ENCODE data around the gene DACT1. TPM values are rescaled to one million over a fixed set of nuclear protein-coding genes. Genes with fewer than 3 reads are reported as not detected.

The DACT1 gene
- total and polyA plus RNA-seq, 10 of the 15 experiments (the other 5 are each of a cell fraction or from before 2014, with no cell fraction given): 0.13 to 2.9 (median 0.91) TPM

DNA sequence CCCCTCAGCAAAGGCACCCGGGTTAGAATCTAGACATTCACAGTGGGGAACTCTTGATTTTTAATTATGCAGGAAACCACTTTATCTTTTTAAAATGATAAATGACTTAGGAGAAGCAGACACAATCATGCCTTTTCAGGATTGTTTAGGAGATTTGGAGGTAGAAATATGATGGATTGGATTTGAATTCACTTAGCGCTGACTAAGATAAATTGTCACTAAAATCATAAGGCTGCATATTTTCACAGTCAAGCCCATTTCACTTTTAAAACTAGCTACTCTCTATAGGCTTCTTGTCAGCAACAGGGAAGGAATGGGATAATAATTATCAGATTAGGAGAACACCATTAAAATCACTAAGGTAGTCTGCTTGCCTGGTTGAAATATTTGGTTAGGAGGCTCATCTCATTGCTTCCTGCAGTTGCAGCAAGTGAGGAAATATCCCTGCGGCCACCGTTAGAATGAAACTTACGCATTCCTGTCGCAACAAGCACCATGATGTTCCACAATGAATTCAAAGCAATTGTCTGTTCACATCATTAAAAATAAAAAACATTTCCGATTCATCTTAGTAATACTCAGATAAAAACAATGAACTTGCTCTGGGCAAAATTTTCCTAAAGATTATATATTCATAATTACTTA lies 31.9 kb downstream of the DACT1 start:
- TF ChIP-seq TCF3 (IDR thresholded peaks at IDR 0.05; ENCODE audit: borderline replicate concordance, insufficient read depth, low read depth, low read length) (no peak), RCOR1 (conservative IDR thresholded peaks at IDR 0.05; ENCODE audit: low read depth, low read length) (no peak), TCF12 (IDR thresholded peaks at IDR 0.05; ENCODE audit: low read depth, low read length) (no peak), ZNF274 (IDR thresholded peaks at IDR 0.05; ENCODE audit: insufficient read depth, insufficient read length) (no peak), DPF2 (IDR thresholded peaks at IDR 0.05) (no peak)
- TF ChIP-seq, protein P1, sequence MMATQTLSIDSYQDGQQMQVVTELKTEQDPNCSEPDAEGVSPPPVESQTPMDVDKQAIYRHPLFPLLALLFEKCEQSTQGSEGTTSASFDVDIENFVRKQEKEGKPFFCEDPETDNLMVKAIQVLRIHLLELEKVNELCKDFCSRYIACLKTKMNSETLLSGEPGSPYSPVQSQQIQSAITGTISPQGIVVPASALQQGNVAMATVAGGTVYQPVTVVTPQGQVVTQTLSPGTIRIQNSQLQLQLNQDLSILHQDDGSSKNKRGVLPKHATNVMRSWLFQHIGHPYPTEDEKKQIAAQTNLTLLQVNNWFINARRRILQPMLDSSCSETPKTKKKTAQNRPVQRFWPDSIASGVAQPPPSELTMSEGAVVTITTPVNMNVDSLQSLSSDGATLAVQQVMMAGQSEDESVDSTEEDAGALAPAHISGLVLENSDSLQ (IDR thresholded peaks at IDR 0.05): no peak
- TF ChIP-seq, protein P2, sequence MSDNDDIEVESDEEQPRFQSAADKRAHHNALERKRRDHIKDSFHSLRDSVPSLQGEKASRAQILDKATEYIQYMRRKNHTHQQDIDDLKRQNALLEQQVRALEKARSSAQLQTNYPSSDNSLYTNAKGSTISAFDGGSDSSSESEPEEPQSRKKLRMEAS (IDR thresholded peaks at IDR 0.05; ENCODE audit: low read depth, low read length): no peak
- TF ChIP-seq, protein P3, sequence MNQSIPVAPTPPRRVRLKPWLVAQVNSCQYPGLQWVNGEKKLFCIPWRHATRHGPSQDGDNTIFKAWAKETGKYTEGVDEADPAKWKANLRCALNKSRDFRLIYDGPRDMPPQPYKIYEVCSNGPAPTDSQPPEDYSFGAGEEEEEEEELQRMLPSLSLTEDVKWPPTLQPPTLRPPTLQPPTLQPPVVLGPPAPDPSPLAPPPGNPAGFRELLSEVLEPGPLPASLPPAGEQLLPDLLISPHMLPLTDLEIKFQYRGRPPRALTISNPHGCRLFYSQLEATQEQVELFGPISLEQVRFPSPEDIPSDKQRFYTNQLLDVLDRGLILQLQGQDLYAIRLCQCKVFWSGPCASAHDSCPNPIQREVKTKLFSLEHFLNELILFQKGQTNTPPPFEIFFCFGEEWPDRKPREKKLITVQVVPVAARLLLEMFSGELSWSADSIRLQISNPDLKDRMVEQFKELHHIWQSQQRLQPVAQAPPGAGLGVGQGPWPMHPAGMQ (IDR thresholded peaks at IDR 0.05; ENCODE audit: borderline replicate concordance): no peak
- TF ChIP-seq, protein P4, sequence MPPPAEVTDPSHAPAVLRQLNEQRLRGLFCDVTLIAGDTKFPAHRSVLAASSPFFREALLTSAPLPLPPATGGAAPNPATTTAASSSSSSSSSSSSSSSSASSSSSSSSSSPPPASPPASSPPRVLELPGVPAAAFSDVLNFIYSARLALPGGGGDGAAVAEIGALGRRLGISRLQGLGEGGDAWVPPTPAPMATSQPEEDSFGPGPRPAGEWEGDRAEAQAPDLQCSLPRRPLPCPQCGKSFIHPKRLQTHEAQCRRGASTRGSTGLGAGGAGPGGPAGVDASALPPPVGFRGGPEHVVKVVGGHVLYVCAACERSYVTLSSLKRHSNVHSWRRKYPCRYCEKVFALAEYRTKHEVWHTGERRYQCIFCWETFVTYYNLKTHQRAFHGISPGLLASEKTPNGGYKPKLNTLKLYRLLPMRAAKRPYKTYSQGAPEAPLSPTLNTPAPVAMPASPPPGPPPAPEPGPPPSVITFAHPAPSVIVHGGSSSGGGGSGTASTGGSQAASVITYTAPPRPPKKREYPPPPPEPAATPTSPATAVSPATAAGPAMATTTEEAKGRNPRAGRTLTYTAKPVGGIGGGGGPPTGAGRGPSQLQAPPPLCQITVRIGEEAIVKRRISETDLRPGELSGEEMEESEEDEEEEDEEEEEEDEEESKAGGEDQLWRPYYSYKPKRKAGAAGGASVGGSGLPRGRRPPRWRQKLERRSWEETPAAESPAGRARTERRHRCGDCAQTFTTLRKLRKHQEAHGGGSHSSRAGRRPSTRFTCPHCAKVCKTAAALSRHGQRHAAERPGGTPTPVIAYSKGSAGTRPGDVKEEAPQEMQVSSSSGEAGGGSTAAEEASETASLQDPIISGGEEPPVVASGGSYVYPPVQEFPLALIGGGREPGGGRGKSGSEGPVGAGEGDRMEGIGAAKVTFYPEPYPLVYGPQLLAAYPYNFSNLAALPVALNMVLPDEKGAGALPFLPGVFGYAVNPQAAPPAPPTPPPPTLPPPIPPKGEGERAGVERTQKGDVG (CRISPR knock-in tag; IDR thresholded peaks at IDR 0.05): no peak
- SMC1A ChIA-PET (ENCODE audit: uncharacterized antibody, unreplicated experiment): interaction anchor here (0.9 kb wide), 1 partner anchor 359 kb away, joined by 3 read pairs; no protein-coding TSS in a partner anchor
- DNase-seq (ENCODE audit: low read depth, low spot score) (no peak), FAIRE-seq (no peak), ATAC-seq (no peak)
- CTCF ChIA-PET: interaction anchor here (1.4 kb wide), 1 partner anchor 18 kb away, joined by 4 read pairs; no protein-coding TSS in a partner anchor
- Histone ChIP-seq H3K9me3 (replicated peaks; ENCODE audit: control insufficient read depth, insufficient read depth, low read length) (no peaks in the 10 kb centered on the region), H3K27me3 (replicated peaks in 1 of 2; ENCODE audit: control insufficient read depth in 2 of 2, insufficient read depth in 2 of 2, low read length in 1 of 2) (no peaks in the 10 kb centered on the region; a peak in 1 of 4 replicates), H3K4me3 (no peak overlapping the region), H3K4me1 (ENCODE audit: control insufficient read depth, insufficient read depth, low read length) (no peaks in the 10 kb centered on the region), H3K27ac (ENCODE audit: control insufficient read depth, insufficient read depth) (no peak overlapping the region), H3K36me3 (ENCODE audit: control insufficient read depth in 2 of 2, insufficient read depth in 2 of 2, low read length in 1 of 2) (no peaks in the 10 kb centered on the region), H3K4me2 (ENCODE audit: control insufficient read depth, insufficient read depth) (no peak overlapping the region), H3K9ac (ENCODE audit: control insufficient read depth, insufficient read depth, low read length) (no peak overlapping the region), H4K20me1 (ENCODE audit: control insufficient read depth, insufficient read depth) (no peaks in the 10 kb centered on the region), H3K79me2 (ENCODE audit: control insufficient read depth, insufficient read depth, low read length) (no peaks in the 10 kb centered on the region), H2AFZ (ENCODE audit: control insufficient read depth, low read depth, low read length) (no peak overlapping the region)
- in situ Hi-C loops (cut with MboI): no loop called here
- BruUV-seq (replicated peaks): no TSS peak
- POLR2A ChIA-PET: no interaction called here
- RAD21 ChIA-PET (ENCODE audit: unreplicated experiment): no interaction called here
- 49% methylated on average over 7 of the region's 7 CpGs for WGBS (ENCODE audit: insufficient coverage, insufficient replicate concordance, low lambda C conversion rate, missing lambda C conversion rate)
- intact Hi-C loops (cut with micrococcal nuclease; ENCODE audit: unreplicated experiment): no loop called here
